Breast epithelium (tissue), 3 donors: ENCODE measurements around the gene VPS26C.

Experiments used
- POLR2A ChIP-seq: fragments of 450-650 bp; IDR thresholded peaks from one replicate; pipeline ENCODE4 v1.6.1; 2016; ENCODE audit warnings: antibody characterized with exemption, mild to moderate bottlenecking, moderate library complexity
- POLR2AphosphoS5 ChIP-seq, 3 donors: sonication (generic); formaldehyde crosslinking; IDR thresholded peaks; one replicate each; pipeline ENCODE4 v1.6.1; 2017; ENCODE audit warnings: antibody characterized with exemption in 3 of 3
- TF ChIP-seq, protein P1 (sequence below), 3 donors: fragments of 450-650 bp; IDR thresholded peaks; one replicate each; pipeline ENCODE4 v1.5.1; 2016 to 2017; ENCODE audit warnings: antibody characterized with exemption in 3 of 3, mild to moderate bottlenecking in 3 of 3, moderate library complexity in 3 of 3

DNA sequence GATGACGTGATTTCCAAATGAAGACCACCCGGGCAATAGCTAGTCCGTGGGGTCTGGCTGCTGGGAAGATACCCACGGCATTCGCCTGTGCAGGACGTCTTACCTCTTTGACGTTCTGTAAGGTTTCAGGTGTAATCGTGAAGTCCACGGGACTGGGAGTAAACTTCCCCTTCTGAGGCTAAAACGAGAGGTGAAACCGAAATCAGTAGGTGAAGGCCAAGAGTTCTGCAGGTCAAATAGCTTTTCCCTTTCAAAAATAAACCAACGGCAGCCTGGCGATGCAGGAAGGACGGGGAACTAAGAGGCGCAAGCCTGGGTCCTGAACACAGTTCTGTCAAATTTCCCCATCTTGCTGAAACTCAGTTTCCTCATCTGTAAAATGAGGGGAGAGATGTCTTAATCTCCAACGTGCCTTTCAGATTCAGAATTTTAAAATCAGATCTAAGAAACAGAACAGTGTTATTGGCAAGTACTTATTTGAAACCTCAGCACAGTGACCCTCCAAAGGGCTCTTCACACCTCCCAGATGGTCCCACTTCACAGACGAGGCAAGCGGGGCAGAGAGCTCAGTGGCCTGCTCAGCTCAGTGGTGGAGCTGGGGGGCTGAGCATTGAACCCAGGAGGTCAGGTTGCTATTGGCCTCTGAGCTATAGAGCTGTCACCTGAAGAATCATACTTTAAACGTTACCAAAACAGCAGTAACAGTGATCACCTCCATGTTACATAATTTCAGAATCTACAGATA is 34.7 kb downstream of the VPS26C start:
- TF ChIP-seq, protein P1, sequence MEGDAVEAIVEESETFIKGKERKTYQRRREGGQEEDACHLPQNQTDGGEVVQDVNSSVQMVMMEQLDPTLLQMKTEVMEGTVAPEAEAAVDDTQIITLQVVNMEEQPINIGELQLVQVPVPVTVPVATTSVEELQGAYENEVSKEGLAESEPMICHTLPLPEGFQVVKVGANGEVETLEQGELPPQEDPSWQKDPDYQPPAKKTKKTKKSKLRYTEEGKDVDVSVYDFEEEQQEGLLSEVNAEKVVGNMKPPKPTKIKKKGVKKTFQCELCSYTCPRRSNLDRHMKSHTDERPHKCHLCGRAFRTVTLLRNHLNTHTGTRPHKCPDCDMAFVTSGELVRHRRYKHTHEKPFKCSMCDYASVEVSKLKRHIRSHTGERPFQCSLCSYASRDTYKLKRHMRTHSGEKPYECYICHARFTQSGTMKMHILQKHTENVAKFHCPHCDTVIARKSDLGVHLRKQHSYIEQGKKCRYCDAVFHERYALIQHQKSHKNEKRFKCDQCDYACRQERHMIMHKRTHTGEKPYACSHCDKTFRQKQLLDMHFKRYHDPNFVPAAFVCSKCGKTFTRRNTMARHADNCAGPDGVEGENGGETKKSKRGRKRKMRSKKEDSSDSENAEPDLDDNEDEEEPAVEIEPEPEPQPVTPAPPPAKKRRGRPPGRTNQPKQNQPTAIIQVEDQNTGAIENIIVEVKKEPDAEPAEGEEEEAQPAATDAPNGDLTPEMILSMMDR (IDR thresholded peaks at IDR 0.05), result no peak
- no peak for TF ChIP-seq POLR2AphosphoS5 (IDR thresholded peaks at IDR 0.05)
- no peak for TF ChIP-seq POLR2A
